Mammary epithelial cell (primary cell): ENCODE results near the gene ZNF726.

Experiments
- EZH2 ChIP-seq: IDR thresholded peaks from 2 replicates; pipeline ENCODE4 v1.6.1; 2012; ENCODE audit warnings: low read length, inconsistent platforms, borderline replicate concordance
- TF ChIP-seq, protein P1 (sequence below), 2 donors: IDR thresholded peaks in 1 of 2; conservative IDR thresholded peaks in 1 of 2; 2 replicates each; pipeline ENCODE4 v1.5.1; 2011 to 2012; ENCODE audit warnings: inconsistent platforms in 2 of 2, low read length in 2 of 2, mild to moderate bottlenecking in 2 of 2, control low read depth in 1 of 2, low read depth in 1 of 2; ENCODE audit not compliant: insufficient read depth in 1 of 2; ENCODE audit errors: extremely low read depth in 1 of 2

DNA sequence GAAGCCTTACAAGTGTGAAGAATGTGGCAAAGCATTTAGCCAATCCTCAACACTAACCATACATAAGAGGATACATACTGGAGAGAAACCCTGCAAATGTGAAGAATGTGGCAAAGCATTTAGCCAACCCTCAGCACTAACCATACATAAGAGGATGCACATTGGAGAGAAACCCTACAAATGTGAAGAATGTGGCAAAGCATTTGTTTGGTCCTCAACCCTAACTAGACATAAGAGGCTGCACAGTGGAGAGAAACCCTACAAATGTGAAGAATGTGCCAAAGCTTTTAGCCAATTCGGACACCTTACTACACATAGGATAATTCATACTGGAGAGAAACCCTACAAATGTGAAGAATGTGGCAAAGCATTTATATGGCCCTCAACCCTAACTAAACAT is 18.2 kb downstream of the ZNF726 start:
- TF ChIP-seq, protein P1, sequence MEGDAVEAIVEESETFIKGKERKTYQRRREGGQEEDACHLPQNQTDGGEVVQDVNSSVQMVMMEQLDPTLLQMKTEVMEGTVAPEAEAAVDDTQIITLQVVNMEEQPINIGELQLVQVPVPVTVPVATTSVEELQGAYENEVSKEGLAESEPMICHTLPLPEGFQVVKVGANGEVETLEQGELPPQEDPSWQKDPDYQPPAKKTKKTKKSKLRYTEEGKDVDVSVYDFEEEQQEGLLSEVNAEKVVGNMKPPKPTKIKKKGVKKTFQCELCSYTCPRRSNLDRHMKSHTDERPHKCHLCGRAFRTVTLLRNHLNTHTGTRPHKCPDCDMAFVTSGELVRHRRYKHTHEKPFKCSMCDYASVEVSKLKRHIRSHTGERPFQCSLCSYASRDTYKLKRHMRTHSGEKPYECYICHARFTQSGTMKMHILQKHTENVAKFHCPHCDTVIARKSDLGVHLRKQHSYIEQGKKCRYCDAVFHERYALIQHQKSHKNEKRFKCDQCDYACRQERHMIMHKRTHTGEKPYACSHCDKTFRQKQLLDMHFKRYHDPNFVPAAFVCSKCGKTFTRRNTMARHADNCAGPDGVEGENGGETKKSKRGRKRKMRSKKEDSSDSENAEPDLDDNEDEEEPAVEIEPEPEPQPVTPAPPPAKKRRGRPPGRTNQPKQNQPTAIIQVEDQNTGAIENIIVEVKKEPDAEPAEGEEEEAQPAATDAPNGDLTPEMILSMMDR (conservative IDR thresholded peaks at IDR 0.05 in 1 of 2, IDR thresholded peaks at IDR 0.05 in 1 of 2; ENCODE audit: extremely low read depth in 1 of 2, insufficient read depth in 1 of 2, low read depth in 1 of 2, low read length in 2 of 2), result no peak
- no peak for TF ChIP-seq EZH2
